Hepatocyte (in vitro differentiated cells): Measurements from ENCODE around the gene PRMT6. TPM values are rescaled to one million over a fixed set of nuclear protein-coding genes. Genes with fewer than 3 reads are reported as not detected.
A peak's percentile ranks its signal among the peaks of the same experiment; 100 is the strongest.

Source experiments
- DNase-seq: peaks from one replicate; pipeline ENCODE4 v3.0.0-alpha.2; 2016; ENCODE audit warnings: low spot score
- H2AFZ ChIP-seq: fragments of 200-600 bp; sonication (generic); 2 replicates; pipeline ENCODE4 v1.6.0; 2016; ENCODE audit warnings: antibody characterized with exemption, mild to moderate bottlenecking
- H3K27ac ChIP-seq: fragments of 200-600 bp; sonication (generic); 2 replicates; pipeline ENCODE4 v1.5.1; 2016; ENCODE audit warnings: mild to moderate bottlenecking
- H3K27me3 ChIP-seq: fragments of 200-600 bp; sonication (generic); 2 replicates; pipeline ENCODE4 v1.6.1; 2016
- H3K36me3 ChIP-seq: fragments of 200-600 bp; sonication (generic); replicated peaks from 2 replicates; pipeline ENCODE4 v1.5.1; 2016; ENCODE audit warnings: low read depth; ENCODE audit not compliant: insufficient read depth
- H3K4me1 ChIP-seq: fragments of 200-600 bp; sonication (generic); 2 replicates; pipeline ENCODE4 v1.5.1; 2016; ENCODE audit warnings: mild to moderate bottlenecking, moderate library complexity; ENCODE audit not compliant: insufficient read depth
- H3K4me2 ChIP-seq: fragments of 200-600 bp; sonication (generic); 2 replicates; pipeline ENCODE4 v1.6.0; 2016
- H3K4me3 ChIP-seq: fragments of 200-600 bp; sonication (generic); 2 replicates; pipeline ENCODE4 v1.5.1; 2016; ENCODE audit warnings: mild to moderate bottlenecking
- H3K79me2 ChIP-seq: fragments of 200-600 bp; sonication (generic); 2 replicates; pipeline ENCODE4 v1.6.0; 2017; ENCODE audit warnings: mild to moderate bottlenecking
- H3K9me2 ChIP-seq: fragments of 200-600 bp; sonication (generic); replicated peaks from 2 replicates; pipeline ENCODE4 v1.6.0; 2017; ENCODE audit warnings: mild to moderate bottlenecking; ENCODE audit not compliant: insufficient read depth
- H3K9me3 ChIP-seq: fragments of 200-600 bp; sonication (generic); 2 replicates; pipeline ENCODE4 v1.5.1; 2016; ENCODE audit warnings: low read depth, mild to moderate bottlenecking
- H4K20me1 ChIP-seq: fragments of 200-600 bp; sonication (generic); 2 replicates; pipeline ENCODE4 v1.6.0; 2016; ENCODE audit warnings: mild to moderate bottlenecking; ENCODE audit not compliant: insufficient read depth, poor library complexity, severe bottlenecking
- EZH2 ChIP-seq: fragments of 200-600 bp; sonication (generic); IDR thresholded peaks from 2 replicates; pipeline ENCODE4 v1.6.1; 2016; ENCODE audit warnings: antibody characterized with exemption, mild to moderate bottlenecking, borderline replicate concordance
- EZH2phosphoT487 ChIP-seq: fragments of 200-600 bp; sonication (generic); IDR thresholded peaks from one replicate; pipeline ENCODE4 v1.6.1; 2018; ENCODE audit warnings: antibody characterized with exemption, mild to moderate bottlenecking, low read depth, moderate library complexity; ENCODE audit not compliant: unreplicated experiment, severe bottlenecking
- WGBS: methylation state at CpG from one replicate; pipeline ENCODE4 v1.1.6; 2016; ENCODE audit warnings: low lambda C conversion rate; ENCODE audit errors: missing lambda C conversion rate; 5-methylcytosine and 5-hydroxymethylcytosine counted together
- polyA plus RNA-seq: library from polyadenylated mRNA; unstranded; fragments of >200 nt; fragmentation: Nextera tagmentation; extraction: Ambion mirVana; gene quantifications from 2 replicates; pipeline ENCODE4 v1.2.1, GENCODE V29; 2016
- total RNA-seq: library from RNA; depleted of rRNA; stranded (reverse); fragments of >200 nt; gene quantifications from 2 replicates; pipeline ENCODE4 v1.2.3, GENCODE V29; 2014
- TF ChIP-seq, protein P1 (sequence below): fragments of 200-600 bp; sonication (generic); IDR thresholded peaks from 2 replicates; pipeline ENCODE4 v1.5.1; 2016; ENCODE audit warnings: antibody characterized with exemption, mild to moderate bottlenecking; ENCODE audit not compliant: poor library complexity

The PRMT6 gene
- 20.9 and 21.7 TPM in 2 replicates for total RNA-seq
- polyA plus RNA-seq = 21.1 and 21.5 TPM in 2 replicates

DNA sequence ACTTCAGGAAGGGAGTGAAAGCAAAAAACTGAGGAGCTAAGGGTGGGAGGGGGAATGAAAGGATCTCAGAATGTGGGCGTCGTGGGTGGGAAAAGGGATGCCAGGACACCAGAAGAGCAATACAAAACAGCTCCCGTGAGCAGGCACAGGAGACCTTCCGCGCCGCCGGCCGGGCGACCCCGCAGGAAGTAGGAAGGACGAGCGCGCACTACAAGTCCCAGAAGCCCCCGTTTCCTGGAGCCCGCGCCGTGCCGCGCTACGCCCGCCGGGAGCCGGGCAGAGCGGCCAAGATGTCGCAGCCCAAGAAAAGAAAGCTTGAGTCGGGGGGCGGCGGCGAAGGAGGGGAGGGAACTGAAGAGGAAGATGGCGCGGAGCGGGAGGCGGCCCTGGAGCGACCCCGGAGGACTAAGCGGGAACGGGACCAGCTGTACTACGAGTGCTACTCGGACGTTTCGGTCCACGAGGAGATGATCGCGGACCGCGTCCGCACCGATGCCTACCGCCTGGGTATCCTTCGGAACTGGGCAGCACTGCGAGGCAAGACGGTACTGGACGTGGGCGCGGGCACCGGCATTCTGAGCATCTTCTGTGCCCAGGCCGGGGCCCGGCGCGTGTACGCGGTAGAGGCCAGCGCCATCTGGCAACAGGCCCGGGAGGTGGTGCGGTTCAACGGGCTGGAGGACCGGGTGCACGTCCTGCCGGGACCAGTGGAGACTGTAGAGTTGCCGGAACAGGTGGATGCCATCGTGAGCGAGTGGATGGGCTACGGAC lies at the start of gene PRMT6:
PRMT6 (plus strand) TSS at position 249 of the 771 bp plus-strand sequence; CDS start at position 291, 42 bp downstream.
- peak; percentile 89 for DNase-seq
- Histone ChIP-seq H3K9me3 (no peaks in the 10 kb centered on the region), H3K4me1 (peaks cover 8% of the 10 kb centered on the region), H3K9me2 (no peaks in the 10 kb centered on the region), H2AFZ (peak within 1 kb of the TSS; percentile 95), H3K79me2 (peaks cover 15% of the 10 kb centered on the region), H4K20me1 (no peaks in the 10 kb centered on the region), H3K27me3 (no peaks in the 10 kb centered on the region), H3K36me3 (no peaks in the 10 kb centered on the region), H3K4me3 (peak within 1 kb of the TSS; percentile 97), H3K4me2 (peak within 1 kb of the TSS; percentile 85), H3K27ac (peak within 1 kb of the TSS; percentile 89)
- TF ChIP-seq EZH2 (no peak), EZH2phosphoT487 (no peak)
- TF ChIP-seq, protein P1, sequence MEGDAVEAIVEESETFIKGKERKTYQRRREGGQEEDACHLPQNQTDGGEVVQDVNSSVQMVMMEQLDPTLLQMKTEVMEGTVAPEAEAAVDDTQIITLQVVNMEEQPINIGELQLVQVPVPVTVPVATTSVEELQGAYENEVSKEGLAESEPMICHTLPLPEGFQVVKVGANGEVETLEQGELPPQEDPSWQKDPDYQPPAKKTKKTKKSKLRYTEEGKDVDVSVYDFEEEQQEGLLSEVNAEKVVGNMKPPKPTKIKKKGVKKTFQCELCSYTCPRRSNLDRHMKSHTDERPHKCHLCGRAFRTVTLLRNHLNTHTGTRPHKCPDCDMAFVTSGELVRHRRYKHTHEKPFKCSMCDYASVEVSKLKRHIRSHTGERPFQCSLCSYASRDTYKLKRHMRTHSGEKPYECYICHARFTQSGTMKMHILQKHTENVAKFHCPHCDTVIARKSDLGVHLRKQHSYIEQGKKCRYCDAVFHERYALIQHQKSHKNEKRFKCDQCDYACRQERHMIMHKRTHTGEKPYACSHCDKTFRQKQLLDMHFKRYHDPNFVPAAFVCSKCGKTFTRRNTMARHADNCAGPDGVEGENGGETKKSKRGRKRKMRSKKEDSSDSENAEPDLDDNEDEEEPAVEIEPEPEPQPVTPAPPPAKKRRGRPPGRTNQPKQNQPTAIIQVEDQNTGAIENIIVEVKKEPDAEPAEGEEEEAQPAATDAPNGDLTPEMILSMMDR = no peak
- WGBS = under 1% methylated on average over 49 of the region's 73 CpGs

DNA sequence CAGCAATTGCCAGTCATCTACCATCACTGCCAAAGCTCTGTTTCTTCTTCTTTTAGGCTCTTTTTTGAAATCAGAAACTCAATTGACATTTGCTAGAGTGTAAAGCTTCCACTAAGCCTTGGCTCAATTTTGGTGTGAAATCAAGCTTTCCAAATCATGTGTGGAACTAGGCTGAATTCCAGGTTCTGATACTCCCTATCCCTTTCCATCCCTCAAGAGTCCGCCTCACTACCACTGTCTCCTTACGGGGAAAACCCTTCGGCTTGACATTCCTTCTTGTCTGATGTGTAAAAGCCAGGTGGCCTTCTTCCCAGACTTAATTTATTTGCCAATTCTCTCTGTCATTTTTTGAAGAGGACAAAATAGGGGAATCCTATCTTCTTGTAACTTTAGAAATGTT lies 47.2 kb upstream of the PRMT6 start:
- no peak overlapping the region for H3K4me2 ChIP-seq
- DNase-seq = no peak
- TF ChIP-seq EZH2 (no peak), EZH2phosphoT487 (no peak)
- TF ChIP-seq, protein P1 = no peak
- H3K9me2 ChIP-seq = no peaks in the 10 kb centered on the region
- no peak overlapping the region for H2AFZ ChIP-seq
- no peaks in the 10 kb centered on the region for H3K27me3 ChIP-seq
- H3K36me3 ChIP-seq = no peaks in the 10 kb centered on the region
- H4K20me1 ChIP-seq = no peaks in the 10 kb centered on the region
- H3K27ac ChIP-seq = no peak overlapping the region
- H3K4me3 ChIP-seq = no peak overlapping the region
- H3K4me1 ChIP-seq = no peaks in the 10 kb centered on the region
- 93% methylated on average over 3 of the region's 3 CpGs for WGBS
- no peaks in the 10 kb centered on the region for H3K79me2 ChIP-seq
- no peaks in the 10 kb centered on the region for H3K9me3 ChIP-seq

DNA sequence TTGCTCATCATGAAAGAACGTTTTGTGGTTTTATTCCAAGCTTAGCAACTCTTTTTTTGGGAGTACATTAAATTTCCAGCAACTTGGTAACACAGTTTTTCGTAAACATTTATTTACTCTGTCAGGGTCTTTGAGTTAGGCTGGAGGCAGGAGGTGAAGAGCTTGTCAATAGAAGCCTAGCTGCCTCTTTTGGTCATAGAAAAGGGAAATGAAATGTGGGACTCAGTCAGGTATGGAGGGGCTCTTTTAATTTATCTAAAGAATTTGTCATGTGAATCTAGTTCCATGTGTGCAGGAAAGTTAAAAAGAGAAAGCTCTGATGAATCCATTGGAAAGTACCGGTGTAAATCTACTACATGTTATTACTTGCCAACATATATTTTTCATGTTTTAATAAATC lies 45.9 kb upstream of the PRMT6 start:
- no peak for TF ChIP-seq EZH2phosphoT487
- TF ChIP-seq, protein P1 = no peak
- TF ChIP-seq EZH2 = no peak
- Histone ChIP-seq H3K4me1 (no peaks in the 10 kb centered on the region), H3K36me3 (no peaks in the 10 kb centered on the region), H4K20me1 (no peaks in the 10 kb centered on the region), H2AFZ (no peak overlapping the region), H3K4me3 (no peak overlapping the region), H3K9me2 (no peaks in the 10 kb centered on the region), H3K9me3 (no peaks in the 10 kb centered on the region), H3K4me2 (no peak overlapping the region), H3K27me3 (no peaks in the 10 kb centered on the region), H3K79me2 (no peaks in the 10 kb centered on the region), H3K27ac (no peak overlapping the region)
- DNase-seq = no peak
- 83% methylated on average over 3 of the region's 3 CpGs for whole genome bisulfite sequencing
